ENCODE measurements around the gene MLPH.

DNA sequence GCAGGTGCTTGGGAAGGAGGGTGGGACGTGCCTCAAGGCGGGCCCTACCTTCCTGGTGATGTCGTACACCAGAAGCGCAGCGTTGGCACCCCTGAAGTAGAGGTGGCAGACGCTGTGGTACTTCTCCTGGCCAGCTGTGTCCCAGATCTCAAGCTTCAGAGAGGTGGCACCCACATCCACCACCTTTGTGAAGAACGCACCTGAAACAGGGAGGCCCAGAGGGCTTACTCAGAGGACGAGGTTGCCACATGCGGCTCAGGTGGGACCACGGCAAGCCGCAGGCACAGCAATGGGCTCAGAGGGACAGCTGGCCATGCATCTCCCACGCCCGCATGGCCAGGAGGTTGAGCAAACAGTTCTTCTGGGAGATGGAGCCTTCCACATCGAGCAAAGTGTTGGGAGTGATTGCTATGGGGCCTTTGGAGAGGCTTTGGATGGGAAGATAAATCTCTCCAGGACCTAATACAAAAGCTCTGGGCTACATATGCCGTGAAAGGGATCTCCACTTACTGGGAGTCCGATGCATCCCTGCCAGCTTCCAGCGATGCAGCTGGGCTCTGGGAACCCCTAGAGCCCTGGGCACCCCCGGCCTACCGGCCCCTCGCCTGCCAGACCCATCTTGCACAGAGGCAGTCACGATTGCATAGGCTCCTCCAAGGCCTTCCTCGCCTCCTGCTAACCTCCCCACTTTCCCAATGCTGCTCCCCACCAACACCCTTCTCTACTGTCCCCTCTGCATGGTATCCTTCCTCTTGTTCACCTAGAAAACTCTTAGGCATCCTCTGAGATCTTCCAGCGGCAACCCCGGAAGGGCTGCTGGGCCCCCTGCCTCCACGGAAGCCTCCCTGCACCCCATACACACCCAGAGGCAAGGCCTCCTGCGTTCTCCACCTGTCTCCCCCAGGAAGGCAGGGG is 91.2 kb downstream of the MLPH start:
- TF ChIP-seq, protein P1, sequence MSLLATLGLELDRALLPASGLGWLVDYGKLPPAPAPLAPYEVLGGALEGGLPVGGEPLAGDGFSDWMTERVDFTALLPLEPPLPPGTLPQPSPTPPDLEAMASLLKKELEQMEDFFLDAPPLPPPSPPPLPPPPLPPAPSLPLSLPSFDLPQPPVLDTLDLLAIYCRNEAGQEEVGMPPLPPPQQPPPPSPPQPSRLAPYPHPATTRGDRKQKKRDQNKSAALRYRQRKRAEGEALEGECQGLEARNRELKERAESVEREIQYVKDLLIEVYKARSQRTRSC (CRISPR knock-in tag; IDR thresholded peaks at IDR 0.05; ENCODE audit: low read depth): no peak
- TF ChIP-seq, protein P2, sequence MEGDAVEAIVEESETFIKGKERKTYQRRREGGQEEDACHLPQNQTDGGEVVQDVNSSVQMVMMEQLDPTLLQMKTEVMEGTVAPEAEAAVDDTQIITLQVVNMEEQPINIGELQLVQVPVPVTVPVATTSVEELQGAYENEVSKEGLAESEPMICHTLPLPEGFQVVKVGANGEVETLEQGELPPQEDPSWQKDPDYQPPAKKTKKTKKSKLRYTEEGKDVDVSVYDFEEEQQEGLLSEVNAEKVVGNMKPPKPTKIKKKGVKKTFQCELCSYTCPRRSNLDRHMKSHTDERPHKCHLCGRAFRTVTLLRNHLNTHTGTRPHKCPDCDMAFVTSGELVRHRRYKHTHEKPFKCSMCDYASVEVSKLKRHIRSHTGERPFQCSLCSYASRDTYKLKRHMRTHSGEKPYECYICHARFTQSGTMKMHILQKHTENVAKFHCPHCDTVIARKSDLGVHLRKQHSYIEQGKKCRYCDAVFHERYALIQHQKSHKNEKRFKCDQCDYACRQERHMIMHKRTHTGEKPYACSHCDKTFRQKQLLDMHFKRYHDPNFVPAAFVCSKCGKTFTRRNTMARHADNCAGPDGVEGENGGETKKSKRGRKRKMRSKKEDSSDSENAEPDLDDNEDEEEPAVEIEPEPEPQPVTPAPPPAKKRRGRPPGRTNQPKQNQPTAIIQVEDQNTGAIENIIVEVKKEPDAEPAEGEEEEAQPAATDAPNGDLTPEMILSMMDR (CRISPR knock-in tag; IDR thresholded peaks at IDR 0.05): no peak
